ENCODE results near the gene GH1. TPM values are rescaled to one million over a fixed set of nuclear protein-coding genes. Genes with fewer than 3 reads are reported as not detected.

The GH1 gene
- total RNA-seq, 4 donors from 2014 or later = not detected

DNA sequence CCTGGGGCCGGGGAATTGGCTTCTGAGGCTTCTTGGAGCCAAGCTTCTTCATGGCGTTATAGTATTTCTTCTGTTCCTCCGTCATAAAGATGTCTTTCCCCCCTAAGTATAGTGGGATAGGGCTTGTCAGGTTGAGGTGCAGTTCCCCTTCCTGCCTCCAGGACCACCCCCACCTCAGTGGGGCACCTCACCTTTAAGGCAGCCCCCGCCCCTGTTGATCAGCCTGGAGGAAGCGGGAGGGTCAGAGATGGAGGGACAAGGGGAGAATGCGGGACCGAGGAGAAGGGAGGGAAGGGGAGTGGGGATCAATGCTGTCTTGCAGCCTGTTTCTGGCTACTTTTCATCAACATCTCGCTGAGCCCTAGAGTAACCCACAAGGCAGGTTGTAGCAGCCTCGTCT, 25.1 kb upstream of the GH1 start:
- H3K4me1 ChIP-seq = no peaks in the 10 kb centered on the region
- H3K9me3 ChIP-seq = no peaks in the 10 kb centered on the region
- H3K36me3 ChIP-seq = no peaks in the 10 kb centered on the region
- no peak overlapping the region for H3K4me3 ChIP-seq
- 61% methylated on average over 3 of the region's 9 CpGs; no CpG with 5 or more reads in 1 of the 2 donors for WGBS, 2 donors (ENCODE audit: low coverage in 1 of 2)
- H3K27me3 ChIP-seq = peaks cover 15% of the 10 kb centered on the region
- no peak overlapping the region for H3K27ac ChIP-seq
- ATAC-seq = no peak
- TF ChIP-seq, protein P1, sequence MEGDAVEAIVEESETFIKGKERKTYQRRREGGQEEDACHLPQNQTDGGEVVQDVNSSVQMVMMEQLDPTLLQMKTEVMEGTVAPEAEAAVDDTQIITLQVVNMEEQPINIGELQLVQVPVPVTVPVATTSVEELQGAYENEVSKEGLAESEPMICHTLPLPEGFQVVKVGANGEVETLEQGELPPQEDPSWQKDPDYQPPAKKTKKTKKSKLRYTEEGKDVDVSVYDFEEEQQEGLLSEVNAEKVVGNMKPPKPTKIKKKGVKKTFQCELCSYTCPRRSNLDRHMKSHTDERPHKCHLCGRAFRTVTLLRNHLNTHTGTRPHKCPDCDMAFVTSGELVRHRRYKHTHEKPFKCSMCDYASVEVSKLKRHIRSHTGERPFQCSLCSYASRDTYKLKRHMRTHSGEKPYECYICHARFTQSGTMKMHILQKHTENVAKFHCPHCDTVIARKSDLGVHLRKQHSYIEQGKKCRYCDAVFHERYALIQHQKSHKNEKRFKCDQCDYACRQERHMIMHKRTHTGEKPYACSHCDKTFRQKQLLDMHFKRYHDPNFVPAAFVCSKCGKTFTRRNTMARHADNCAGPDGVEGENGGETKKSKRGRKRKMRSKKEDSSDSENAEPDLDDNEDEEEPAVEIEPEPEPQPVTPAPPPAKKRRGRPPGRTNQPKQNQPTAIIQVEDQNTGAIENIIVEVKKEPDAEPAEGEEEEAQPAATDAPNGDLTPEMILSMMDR (IDR thresholded peaks at IDR 0.05) = no peak
- TF ChIP-seq POLR2A (IDR thresholded peaks at IDR 0.05) (no peak), POLR2AphosphoS5 (IDR thresholded peaks at IDR 0.05) (no peak), EP300 (IDR thresholded peaks at IDR 0.05) (no peak)

DNA sequence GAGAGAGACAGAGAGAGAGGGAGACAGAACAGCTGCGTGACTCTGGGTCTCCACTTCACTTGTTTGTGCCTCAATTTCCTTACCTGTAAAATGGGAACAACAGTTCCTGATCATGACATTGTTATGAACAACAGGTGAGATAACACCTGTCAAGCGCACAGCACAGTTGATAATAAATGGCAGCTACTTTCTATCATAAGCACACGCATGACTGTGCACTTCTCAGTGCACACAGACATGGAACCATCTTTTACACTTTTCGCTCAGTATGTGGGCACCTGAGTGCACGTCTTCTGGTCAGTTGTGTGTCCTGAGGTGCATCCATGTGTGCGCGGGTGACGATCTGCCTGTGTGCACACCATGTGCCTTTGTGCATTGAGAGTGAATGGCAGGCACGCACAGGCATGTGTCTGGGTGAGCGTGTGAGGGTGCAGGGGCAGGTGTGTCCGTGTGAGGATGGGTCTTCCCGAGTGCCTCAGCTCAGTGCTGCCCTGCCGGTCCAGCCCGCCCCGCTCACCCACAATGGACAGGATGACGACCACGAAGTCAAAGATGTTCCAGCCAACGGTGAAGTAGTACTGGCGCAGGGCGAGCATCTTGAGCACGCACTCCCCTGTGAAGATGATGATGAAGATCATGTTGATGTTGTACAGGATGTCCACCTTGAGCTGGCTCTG, 23.8 kb upstream of the GH1 start:
- 90 to 97% methylated on average over 4 to 8 of the region's 21 CpGs for WGBS, 2 donors (ENCODE audit: low coverage in 1 of 2)
- no peaks in the 10 kb centered on the region for H3K36me3 ChIP-seq

DNA sequence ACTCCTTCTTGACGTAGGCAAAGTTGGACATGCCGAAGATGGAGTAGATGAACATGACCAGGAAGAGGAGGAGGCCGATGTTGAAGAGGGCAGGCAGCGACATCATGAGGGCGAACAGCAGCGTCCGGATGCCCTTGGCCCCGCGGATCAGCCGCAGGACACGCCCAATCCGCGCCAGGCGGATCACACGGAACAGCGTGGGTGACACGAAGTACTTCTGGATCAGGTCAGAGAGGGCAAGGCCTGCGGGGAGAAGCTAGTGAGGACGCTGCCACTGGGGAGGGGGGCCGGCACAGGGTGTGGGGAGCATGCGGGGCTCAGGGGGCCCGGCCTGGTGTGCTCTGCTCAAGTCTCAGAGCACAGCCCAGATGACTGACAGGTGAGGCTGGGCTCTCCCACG, 23.1 kb upstream of the GH1 start:
- 87% methylated on average over 15 of the region's 23 CpGs; no CpG with 5 or more reads in 1 of the 2 donors for WGBS, 2 donors (ENCODE audit: low coverage in 1 of 2)
- no peak for ATAC-seq

More for the DNA sequence above, 23.8 kb upstream of the GH1 start:
- ATAC-seq = no peak
- H3K27ac ChIP-seq = no peak overlapping the region
- no peaks in the 10 kb centered on the region for H3K9me3 ChIP-seq
- TF ChIP-seq POLR2AphosphoS5 (IDR thresholded peaks at IDR 0.05) = no peak
- TF ChIP-seq EP300 (IDR thresholded peaks at IDR 0.05) = no peak
- TF ChIP-seq, protein P1 (IDR thresholded peaks at IDR 0.05) = no peak
- TF ChIP-seq POLR2A (IDR thresholded peaks at IDR 0.05) = no peak
- H3K4me1 ChIP-seq = no peaks in the 10 kb centered on the region
- H3K4me3 ChIP-seq = no peak overlapping the region
- peaks cover 4% of the 10 kb centered on the region for H3K27me3 ChIP-seq

DNA sequence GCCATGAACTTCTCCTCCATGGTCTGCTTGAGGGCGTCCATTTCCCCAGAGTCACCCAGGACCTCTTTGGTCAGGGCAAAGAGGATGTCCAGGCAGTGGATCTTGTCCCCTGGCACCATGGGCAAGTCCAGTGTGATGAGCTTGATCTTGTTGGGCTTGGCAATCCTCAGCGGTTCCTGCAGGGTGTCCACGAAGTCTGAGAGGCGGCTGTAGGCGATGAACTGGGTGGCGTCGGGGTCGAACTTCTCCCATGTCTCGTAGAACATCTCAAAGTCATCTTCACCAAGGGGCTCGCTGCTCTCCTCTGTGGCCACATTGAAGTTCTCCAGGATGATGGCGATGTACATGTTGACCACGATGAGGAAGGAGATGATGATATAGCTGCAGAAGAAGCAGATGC, 22.5 kb upstream of the GH1 start:
- no peaks in the 10 kb centered on the region for H3K36me3 ChIP-seq
- H3K4me3 ChIP-seq = no peak overlapping the region
- TF ChIP-seq POLR2A (IDR thresholded peaks at IDR 0.05) (no peak), EP300 (IDR thresholded peaks at IDR 0.05) (no peak)
- TF ChIP-seq, protein P1 (IDR thresholded peaks at IDR 0.05) = no peak
- H3K27ac ChIP-seq = no peak overlapping the region
- H3K4me1 ChIP-seq = no peaks in the 10 kb centered on the region
- no CpG with 5 or more reads among the region's 12 CpGs for whole genome bisulfite sequencing, 2 donors (ENCODE audit: low coverage in 1 of 2)
- no peak for ATAC-seq
- H3K27me3 ChIP-seq = no peaks in the 10 kb centered on the region
- no peaks in the 10 kb centered on the region for H3K9me3 ChIP-seq

More for the DNA sequence above, 23.1 kb upstream of the GH1 start:
- Histone ChIP-seq H3K36me3 (no peaks in the 10 kb centered on the region), H3K4me1 (no peaks in the 10 kb centered on the region), H3K27ac (no peak overlapping the region), H3K9me3 (no peaks in the 10 kb centered on the region), H3K4me3 (no peak overlapping the region), H3K27me3 (no peaks in the 10 kb centered on the region)
- TF ChIP-seq EP300 (IDR thresholded peaks at IDR 0.05) (no peak), POLR2AphosphoS5 (IDR thresholded peaks at IDR 0.05) (no peak), POLR2A (IDR thresholded peaks at IDR 0.05) (no peak)
- TF ChIP-seq, protein P1 (IDR thresholded peaks at IDR 0.05) = no peak

DNA sequence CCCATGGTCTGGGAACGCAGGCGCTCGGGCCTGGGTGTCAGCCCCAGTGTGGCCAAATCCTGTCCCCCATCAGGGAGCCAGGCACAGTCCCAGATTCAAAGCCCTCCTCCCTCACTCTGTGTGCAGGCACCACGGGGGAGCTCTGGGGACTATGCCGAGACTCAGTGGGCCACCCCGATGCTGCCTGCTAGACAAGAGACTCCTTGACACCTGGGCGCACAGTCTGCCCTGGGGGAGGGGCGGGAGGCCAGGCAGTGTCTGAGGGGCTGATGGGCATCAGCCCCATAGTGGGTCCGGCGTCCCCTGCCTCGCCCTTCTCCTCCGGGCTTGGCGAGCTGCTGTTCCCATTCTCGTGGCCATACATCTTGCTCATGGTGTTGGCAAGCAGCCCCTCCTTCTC, 21.9 kb upstream of the GH1 start:
- Histone ChIP-seq H3K9me3 (no peaks in the 10 kb centered on the region), H3K4me1 (no peaks in the 10 kb centered on the region), H3K27ac (no peak overlapping the region), H3K4me3 (no peak overlapping the region), H3K27me3 (peaks cover 4% of the 10 kb centered on the region), H3K36me3 (no peaks in the 10 kb centered on the region)
- 80 to 94% methylated on average over 1 to 6 of the region's 14 CpGs for WGBS, 2 donors (ENCODE audit: low coverage in 1 of 2)
- ATAC-seq = no peak
- TF ChIP-seq, protein P1 (IDR thresholded peaks at IDR 0.05) = no peak
- no peak for TF ChIP-seq POLR2A (IDR thresholded peaks at IDR 0.05)
- TF ChIP-seq EP300 (IDR thresholded peaks at IDR 0.05) = no peak
- TF ChIP-seq POLR2AphosphoS5 (IDR thresholded peaks at IDR 0.05) = no peak

All from gastroesophageal sphincter (tissue), 4 donors.